Measurements from ENCODE around the gene POLE4. TPM values are rescaled to one million over a fixed set of nuclear protein-coding genes. Genes with fewer than 3 reads are reported as not detected.

The POLE4 gene
- 10 to 100 TPM; 16.7 to 93.0 (median 72.7) TPM for total RNA-seq
- polyA plus RNA-seq: 10 to 100 TPM; 67.0 to 73.0 (median 69.6) TPM
- long read RNA-seq, donor 1, transcript POLE4-205 (4 exons, 1,248 nt): major isoform, 55 of 70 reads
- long read RNA-seq, donor 1, partial matches to known transcripts: 12 of 70 reads
- long read RNA-seq, donor 1, other reads (novel, unspliced or antisense): 0 of 70 reads
- long read RNA-seq, donor 2, transcript POLE4-205 (4 exons, 1,248 nt): major isoform, 30 of 40 reads
- long read RNA-seq, donor 2, partial matches to known transcripts: 8 of 40 reads
- long read RNA-seq, donor 2, other reads (novel, unspliced or antisense): 0 of 40 reads
- long read RNA-seq, donor 3, transcript POLE4-205 (4 exons, 1,248 nt): major isoform, 44 of 67 reads
- long read RNA-seq, donor 3, partial matches to known transcripts: 19 of 67 reads
- long read RNA-seq, donor 3, other reads (novel, unspliced or antisense): 0 of 67 reads
- long read RNA-seq, donor 4, transcript POLE4-205 (4 exons, 1,248 nt): major isoform, 28 of 30 reads
- long read RNA-seq, donor 4, partial matches to known transcripts: 0 of 30 reads
- long read RNA-seq, donor 4, other reads (novel, unspliced or antisense): 2 of 30 reads
- long read RNA-seq, donor 5, transcript POLE4-205 (4 exons, 1,248 nt): major isoform, 39 of 43 reads
- long read RNA-seq, donor 5, partial matches to known transcripts: 1 of 43 reads
- long read RNA-seq, donor 5, other reads (novel, unspliced or antisense): 2 of 43 reads
- long read RNA-seq, donor 6, transcript POLE4-205 (4 exons, 1,248 nt): major isoform, 7 of 7 reads
- long read RNA-seq, donor 6, partial matches to known transcripts: 0 of 7 reads
- long read RNA-seq, donor 6, other reads (novel, unspliced or antisense): 0 of 7 reads
- long read RNA-seq, donor 7, transcript POLE4-205 (4 exons, 1,248 nt): major isoform, 35 of 35 reads
- long read RNA-seq, donor 7, partial matches to known transcripts: 0 of 35 reads
- long read RNA-seq, donor 7, other reads (novel, unspliced or antisense): 0 of 35 reads
- long read RNA-seq, donor 8, transcript POLE4-205 (4 exons, 1,248 nt): major isoform, 68 of 69 reads
- long read RNA-seq, donor 8, partial matches to known transcripts: 0 of 69 reads
- long read RNA-seq, donor 8, other reads (novel, unspliced or antisense): 0 of 69 reads
- long read RNA-seq, donor 9, transcript POLE4-205 (4 exons, 1,248 nt): major isoform, 38 of 45 reads
- long read RNA-seq, donor 9, partial matches to known transcripts: 6 of 45 reads
- long read RNA-seq, donor 9, other reads (novel, unspliced or antisense): 0 of 45 reads
- long read RNA-seq, donor 10, transcript POLE4-205 (4 exons, 1,248 nt): major isoform, 23 of 23 reads
- long read RNA-seq, donor 10, partial matches to known transcripts: 0 of 23 reads
- long read RNA-seq, donor 10, other reads (novel, unspliced or antisense): 0 of 23 reads

GRCh38 chr2:74958274-74959105, at the start of gene POLE4:
Gene POLE4, plus strand, starts transcription at chr2:74958643. Its CDS starts 37 bp downstream, at chr2:74958680.
- WGBS, 4 donors: 0 to 2% (median 0%) methylated on average over 31 to 81 of the region's 81 CpGs
- H3K27ac ChIP-seq: peak within 1 kb of the TSS; percentile 69 to 97 (median 95)
- no peaks in the 10 kb centered on the region for H3K27me3 ChIP-seq
- TF ChIP-seq CTCF (IDR thresholded peaks at IDR 0.05) (peak in 2 of 6 experiments; percentile 14 to 16), POLR2A (IDR thresholded peaks at IDR 0.05) (peak; percentile 82 to 83)
- H3K4me3 ChIP-seq: peak within 1 kb of the TSS in 3 of 4 donors; percentile 3 to 81 (median 51)
- peaks cover 8 to 22% of the 10 kb centered on the region in 2 donors for H3K4me1 ChIP-seq (replicated peaks in 1 of 2)
- H3K9me3 ChIP-seq (replicated peaks in 1 of 3): no peaks in the 10 kb centered on the region
- H3K36me3 ChIP-seq (replicated peaks in 1 of 2): no peaks in the 10 kb centered on the region
- peak; percentile 92 to 96 (median 95) for DNase-seq
- intact Hi-C loops (cut with DNase I): no loop called here

- intact Hi-C loops (cut with DNase I): no loop called here
- no peak overlapping the region for H3K27ac ChIP-seq
- peak in 1 of 7 donors; percentile 48 for DNase-seq
- H3K4me1 ChIP-seq (replicated peaks in 1 of 2): no peaks in the 10 kb centered on the region
- H3K36me3 ChIP-seq (replicated peaks in 1 of 2): no peaks in the 10 kb centered on the region
- TF ChIP-seq CTCF (IDR thresholded peaks at IDR 0.05) (no peak), POLR2A (IDR thresholded peaks at IDR 0.05) (no peak)
- no peak overlapping the region for H3K4me3 ChIP-seq
- H3K9me3 ChIP-seq (replicated peaks in 1 of 3): no peaks in the 10 kb centered on the region
- WGBS, 4 donors: 30 to 41% (median 36%) methylated on average over 25 to 31 of the region's 31 CpGs
- H3K27me3 ChIP-seq: peaks cover 27% of the 10 kb centered on the region
Measured at GRCh38 chr2:74908748-74909444, 49.5 kb upstream of the POLE4 start.

- peaks cover 27% of the 10 kb centered on the region for H3K27me3 ChIP-seq
- intact Hi-C loops (cut with DNase I): loop anchor here (10.0 kb wide), 2 partner anchors 155 to 485 kb away; no protein-coding TSS in a partner anchor
- TF ChIP-seq CTCF (IDR thresholded peaks at IDR 0.05): no peak
- TF ChIP-seq POLR2A (IDR thresholded peaks at IDR 0.05): no peak
- 88 to 92% (median 89%) methylated on average over 1 of the region's 1 CpG for WGBS, 4 donors
- DNase-seq: no peak
- no peaks in the 10 kb centered on the region for H3K4me1 ChIP-seq (replicated peaks in 1 of 2)
- H3K4me3 ChIP-seq: no peak overlapping the region
- no peak overlapping the region for H3K27ac ChIP-seq
- H3K36me3 ChIP-seq (replicated peaks in 1 of 2): no peaks in the 10 kb centered on the region
- no peaks in the 10 kb centered on the region for H3K9me3 ChIP-seq (replicated peaks in 1 of 3)
Measured at GRCh38 chr2:74910245-74910644, 48.2 kb upstream of the POLE4 start.
